Fibroblast of lung (primary cell): ENCODE data around the gene SEMA5A. TPM values are rescaled to one million over a fixed set of nuclear protein-coding genes. Genes with fewer than 3 reads are reported as not detected.

ENCODE experiments used
- DNase-seq, 2 donors: peaks; one replicate each; pipeline versions ENCODE4 v3.0.0 to v3.0.0-alpha.2; 2010; ENCODE audit warnings: low read depth in 2 of 2
- H2AFZ ChIP-seq: 2 replicates; pipeline ENCODE4 v1.5.1; 2012; ENCODE audit warnings: low read length, control low read depth, inconsistent platforms
- H3K27ac ChIP-seq: 2 replicates; pipeline ENCODE4 v1.5.1; 2011; ENCODE audit warnings: low read length, control low read depth; ENCODE audit not compliant: insufficient read depth
- H3K27me3 ChIP-seq: 2 replicates; pipeline ENCODE4 v1.5.1; 2011; ENCODE audit warnings: mild to moderate bottlenecking, low read length; ENCODE audit not compliant: control insufficient read depth, insufficient read depth
- H3K36me3 ChIP-seq: 2 replicates; pipeline ENCODE4 v1.5.1; 2011; ENCODE audit warnings: low read length; ENCODE audit not compliant: control insufficient read depth, insufficient read depth
- H3K4me1 ChIP-seq: 2 replicates; pipeline ENCODE4 v1.5.1; 2011; ENCODE audit warnings: low read length; ENCODE audit not compliant: control insufficient read depth, insufficient read depth; ENCODE audit errors: extremely low read depth
- H3K4me2 ChIP-seq: 2 replicates; pipeline ENCODE4 v1.5.1; 2011; ENCODE audit warnings: low read length, control low read depth; ENCODE audit not compliant: insufficient read depth; ENCODE audit errors: extremely low read depth
- H3K4me3 ChIP-seq, 4 experiments: fragments of 200-600 bp in 1 of 4; sonication (generic) in 1 of 4; replicated peaks in 1 of 4; 2 replicates each; pipeline ENCODE4 v1.5.1; 2011 to 2016; ENCODE audit warnings: low read length in 4 of 4, low read depth in 3 of 4, mild to moderate bottlenecking in 3 of 4, control low read depth in 2 of 4, inconsistent platforms in 1 of 4, mixed read lengths in 1 of 4; ENCODE audit not compliant: insufficient read depth in 1 of 4; ENCODE audit errors: control extremely low read depth in 1 of 4
- H3K79me2 ChIP-seq: 2 replicates; pipeline ENCODE4 v1.5.1; 2012; ENCODE audit warnings: mild to moderate bottlenecking, low read length, inconsistent platforms; ENCODE audit not compliant: control insufficient read depth, insufficient read depth
- H3K9ac ChIP-seq: 2 replicates; pipeline ENCODE4 v1.5.1; 2011; ENCODE audit warnings: mild to moderate bottlenecking, low read length, control low read depth; ENCODE audit not compliant: insufficient read depth
- H3K9me3 ChIP-seq: 2 replicates; pipeline ENCODE4 v1.5.1; 2012; ENCODE audit warnings: low read depth, low read length; ENCODE audit not compliant: control insufficient read depth, insufficient read depth
- H4K20me1 ChIP-seq: 2 replicates; pipeline ENCODE4 v1.5.1; 2011; ENCODE audit warnings: low read length; ENCODE audit not compliant: control insufficient read depth, insufficient read depth; ENCODE audit errors: extremely low read depth
- CTCF ChIP-seq, 2 donors: IDR thresholded peaks in 1 of 2; conservative IDR thresholded peaks in 1 of 2; 1 replicate in 1 of 2; 2 replicates in 1 of 2; pipeline ENCODE4 v1.5.1; 2011 to 2012; ENCODE audit warnings: low read length in 2 of 2, control low read depth in 1 of 2, inconsistent platforms in 1 of 2, low read depth in 1 of 2, mild to moderate bottlenecking in 1 of 2
- EZH2 ChIP-seq: IDR thresholded peaks from 2 replicates; pipeline ENCODE4 v1.5.1; 2012; ENCODE audit warnings: low read length, control low read depth, mild to moderate bottlenecking; ENCODE audit errors: missing control alignments
- polyA plus RNA-seq, 2 donors: library from polyadenylated mRNA; depleted of rRNA in 1 of 2; stranded (reverse) in 1 of 2; unstranded in 1 of 2; fragments of >200 nt; gene quantifications; 2 replicates each; pipeline ENCODE4 v1.2.1, GENCODE V29; 2011 to 2012; ENCODE audit warnings: missing spikeins in 1 of 2
- total RNA-seq: library from RNA; depleted of rRNA; stranded (reverse); fragments of >200 nt; gene quantifications from 2 replicates; pipeline ENCODE4 v1.2.1, GENCODE V29; 2014

Gene SEMA5A
- total and polyA plus RNA-seq, 2 donors (not counting 1 experiment from before 2014, with no cell fraction given) = 30.6 to 49.0 TPM

- Histone ChIP-seq H2AFZ (no peak overlapping the region), H3K27me3 (no peaks in the 10 kb centered on the region), H3K4me1 (no peaks in the 10 kb centered on the region), H3K36me3 (peaks cover 2% of the 10 kb centered on the region), H3K9ac (no peak overlapping the region), H3K79me2 (no peaks in the 10 kb centered on the region), H3K4me3 (no peak overlapping the region), H3K9me3 (no peaks in the 10 kb centered on the region), H4K20me1 (no peaks in the 10 kb centered on the region), H3K27ac (no peak overlapping the region), H3K4me2 (no peak overlapping the region)
- TF ChIP-seq CTCF (conservative IDR thresholded peaks at IDR 0.05 in 1 of 2, IDR thresholded peaks at IDR 0.05 in 1 of 2; ENCODE audit: low read depth in 1 of 2, low read length in 2 of 2) = no peak
- TF ChIP-seq EZH2 = no peak
- no peak for DNase-seq
Measured at GRCh38 chr5:9124071-9124470, 421.8 kb downstream of the SEMA5A start.

GRCh38 chr5:9122528-9122927 is 423.3 kb downstream of the SEMA5A start:
- Histone ChIP-seq H3K4me2 (no peak overlapping the region), H3K4me1 (no peaks in the 10 kb centered on the region), H4K20me1 (no peaks in the 10 kb centered on the region), H3K79me2 (no peaks in the 10 kb centered on the region), H3K9me3 (no peaks in the 10 kb centered on the region), H3K36me3 (peaks cover 6% of the 10 kb centered on the region), H3K27me3 (no peaks in the 10 kb centered on the region), H2AFZ (no peak overlapping the region), H3K27ac (no peak overlapping the region), H3K4me3 (no peak overlapping the region), H3K9ac (no peak overlapping the region)
- TF ChIP-seq CTCF (conservative IDR thresholded peaks at IDR 0.05 in 1 of 2, IDR thresholded peaks at IDR 0.05 in 1 of 2; ENCODE audit: low read depth in 1 of 2, low read length in 2 of 2) (no peak), EZH2 (no peak)
- no peak for DNase-seq

DNA sequence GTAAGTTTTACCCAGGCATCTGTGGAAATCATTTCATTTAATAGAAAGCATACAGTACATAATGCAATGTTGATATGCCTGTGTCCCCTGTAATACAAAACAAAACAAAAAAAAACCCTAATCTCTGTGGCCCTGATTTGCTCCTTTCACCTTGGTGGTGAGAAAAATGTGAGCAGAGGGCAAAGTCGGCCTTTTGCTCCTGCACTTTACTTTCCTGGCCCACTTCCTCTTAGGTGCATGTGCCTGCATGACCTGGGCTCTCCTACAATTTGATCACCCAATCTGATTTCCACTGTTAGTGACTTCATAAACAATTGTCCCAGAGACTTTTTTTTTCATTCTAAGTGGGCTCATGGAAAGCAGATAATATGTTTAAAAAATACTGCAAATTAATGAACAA is 424.3 kb downstream of the SEMA5A start:
- Histone ChIP-seq H3K4me2 (no peak overlapping the region), H3K27ac (no peak overlapping the region), H3K27me3 (no peaks in the 10 kb centered on the region), H3K4me3 (no peak overlapping the region), H2AFZ (no peak overlapping the region), H3K36me3 (peaks cover 6% of the 10 kb centered on the region), H4K20me1 (no peaks in the 10 kb centered on the region), H3K9me3 (no peaks in the 10 kb centered on the region), H3K9ac (no peak overlapping the region), H3K4me1 (no peaks in the 10 kb centered on the region), H3K79me2 (no peaks in the 10 kb centered on the region)
- no peak for DNase-seq
- TF ChIP-seq EZH2 = no peak
- TF ChIP-seq CTCF (conservative IDR thresholded peaks at IDR 0.05 in 1 of 2, IDR thresholded peaks at IDR 0.05 in 1 of 2; ENCODE audit: low read depth in 1 of 2, low read length in 2 of 2) = no peak
